GM12891 (cell line): ENCODE results near the gene PPP2R3A.

Experiments used
- DNase-seq: peaks from one replicate; pipeline ENCODE4 v3.0.0; 2011; ENCODE audit warnings: low spot score; ENCODE audit not compliant: insufficient read length
- FAIRE-seq: peaks from 2 replicates; lab custom pipeline; 2011; peaks lifted over from hg19 to GRCh38; lab: Jason Lieb, UNC
- PAX5 ChIP-seq: IDR thresholded peaks from 2 replicates; pipeline ENCODE4 v1.6.1; 2011; ENCODE audit warnings: low read length, moderate library complexity, mild to moderate bottlenecking; ENCODE audit not compliant: insufficient read depth, severe bottlenecking
- POLR2A ChIP-seq: IDR thresholded peaks from 2 replicates; pipeline ENCODE4 v1.6.1; 2011; ENCODE audit warnings: low read depth, low read length, control low read depth
- POLR2AphosphoS5 ChIP-seq: IDR thresholded peaks from 2 replicates; pipeline ENCODE4 v1.6.1; 2011; ENCODE audit warnings: low read depth, low read length, control low read depth
- POU2F2 ChIP-seq: IDR thresholded peaks from 2 replicates; pipeline ENCODE4 v1.6.1; 2011; ENCODE audit warnings: low read depth, mild to moderate bottlenecking, control low read depth, low read length, moderate library complexity
- SPI1 ChIP-seq: IDR thresholded peaks from 2 replicates; pipeline ENCODE4 v1.6.1; 2011; ENCODE audit warnings: low read depth, low read length, control low read depth
- TAF1 ChIP-seq: IDR thresholded peaks from 2 replicates; pipeline ENCODE4 v1.6.1; 2011; ENCODE audit warnings: low read depth, low read length, control low read depth

Gene PPP2R3A

GRCh38 chr3:135989242-135989641 lies 23.7 kb downstream of the PPP2R3A start:
- no peak for DNase-seq
- TF ChIP-seq SPI1: no peak
- no peak for TF ChIP-seq POLR2AphosphoS5
- TF ChIP-seq PAX5: no peak
- TF ChIP-seq TAF1: no peak
- no peak for TF ChIP-seq POLR2A
- TF ChIP-seq POU2F2: no peak
- FAIRE-seq: no peak

- TF ChIP-seq POLR2AphosphoS5 (no peak), TAF1 (no peak), POU2F2 (no peak), PAX5 (no peak), SPI1 (no peak), POLR2A (no peak)
- DNase-seq (no peak), FAIRE-seq (no peak)
Measured at GRCh38 chr3:135990903-135991302, 25.4 kb downstream of the PPP2R3A start.

DNA sequence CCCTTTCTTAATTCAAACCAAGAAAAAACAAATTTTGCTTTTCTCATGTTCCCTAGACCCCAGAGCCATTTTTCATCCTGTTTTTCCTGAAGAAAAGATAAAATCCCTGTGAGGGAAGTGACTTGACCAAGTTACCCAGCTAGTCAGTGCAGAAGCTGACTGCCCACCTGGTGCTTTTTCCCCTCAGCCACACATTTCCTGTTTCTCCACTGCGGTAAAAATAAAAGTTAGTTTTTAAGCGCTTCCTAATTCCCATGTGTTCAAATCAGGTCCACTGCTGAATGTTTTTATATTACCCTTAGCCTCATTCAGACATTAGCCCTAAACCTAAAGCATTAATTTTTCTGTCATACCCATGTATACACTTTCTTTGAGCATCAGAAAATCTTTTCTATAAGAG lies 26.1 kb downstream of the PPP2R3A start:
- TF ChIP-seq POLR2AphosphoS5 (no peak), POU2F2 (no peak), TAF1 (no peak), PAX5 (no peak), POLR2A (no peak), SPI1 (no peak)
- FAIRE-seq: no peak
- DNase-seq: no peak

GRCh38 chr3:135992072-135992471 lies 26.5 kb downstream of the PPP2R3A start:
- FAIRE-seq: no peak
- TF ChIP-seq POU2F2 (no peak), SPI1 (no peak), POLR2AphosphoS5 (no peak), POLR2A (no peak), PAX5 (no peak)
- no peak for DNase-seq

GRCh38 chr3:135994708-135995337 lies 29.3 kb downstream of the PPP2R3A start:
- DNase-seq (no peak), FAIRE-seq (no peak)
- TF ChIP-seq POLR2AphosphoS5: no peak
- TF ChIP-seq POU2F2: no peak
- no peak for TF ChIP-seq PAX5
- no peak for TF ChIP-seq SPI1
- TF ChIP-seq POLR2A: no peak
- TF ChIP-seq TAF1: no peak

- FAIRE-seq (no peak), DNase-seq (no peak)
- TF ChIP-seq POLR2AphosphoS5 (no peak), POLR2A (no peak), POU2F2 (no peak), SPI1 (no peak), PAX5 (no peak), TAF1 (no peak)
Measured at GRCh38 chr3:135995766-135996165, 30.2 kb downstream of the PPP2R3A start.

- DNase-seq: no peak
- FAIRE-seq: no peak
Measured at GRCh38 chr3:135997554-135998320, 32.2 kb downstream of the PPP2R3A start.

GRCh38 chr3:136008221-136008620 lies 42.7 kb downstream of the PPP2R3A start:
- no peak for DNase-seq
- FAIRE-seq: no peak
- TF ChIP-seq TAF1 (no peak), SPI1 (no peak), POU2F2 (no peak), POLR2AphosphoS5 (no peak)

More at GRCh38 chr3:135997554-135998320, 32.2 kb downstream of the PPP2R3A start:
- TF ChIP-seq POLR2AphosphoS5 (no peak), POLR2A (no peak), TAF1 (no peak), POU2F2 (no peak), SPI1 (no peak), PAX5 (no peak)

- no peak for TF ChIP-seq POLR2A
- TF ChIP-seq POU2F2: no peak
- no peak for TF ChIP-seq PAX5
- no peak for TF ChIP-seq SPI1
- no peak for TF ChIP-seq TAF1
- TF ChIP-seq POLR2AphosphoS5: no peak
- DNase-seq (no peak), FAIRE-seq (no peak)
Measured at GRCh38 chr3:136008732-136009470, 43.4 kb downstream of the PPP2R3A start.

GRCh38 chr3:136018876-136019275 lies 53.3 kb downstream of the PPP2R3A start:
- TF ChIP-seq POLR2A (no peak), SPI1 (no peak), TAF1 (no peak), PAX5 (no peak), POLR2AphosphoS5 (no peak), POU2F2 (no peak)
- FAIRE-seq (no peak), DNase-seq (no peak)
